T-helper 22 cell (primary cell): ENCODE data around the gene ACER3.
"Not testable (repeated sequence)": the region's sequence is repeated elsewhere in the genome, so short reads cannot be mapped to it uniquely, and the experiment has no call there.

Experiments used
- DNase-seq: peaks from one replicate; pipeline ENCODE4 v3.0.0-alpha.2; 2020; ENCODE audit warnings: low read depth

The ACER3 gene

GRCh38 chr11:77060234-77060633 lies 199.5 kb downstream of the ACER3 start:
- no peak for DNase-seq

GRCh38 chr11:77061258-77061657 lies 200.5 kb downstream of the ACER3 start:
- DNase-seq: not testable (repeated sequence)

GRCh38 chr11:77062924-77063323 lies 202.2 kb downstream of the ACER3 start:
- no peak for DNase-seq

- no peak for DNase-seq
Observed at GRCh38 chr11:77063407-77063806, 202.7 kb downstream of the ACER3 start.

GRCh38 chr11:77063861-77064260 lies 203.1 kb downstream of the ACER3 start:
- no peak for DNase-seq

GRCh38 chr11:77064648-77065217 lies 204.0 kb downstream of the ACER3 start:
- DNase-seq: no peak

GRCh38 chr11:77065878-77066228 lies 205.1 kb downstream of the ACER3 start:
- no peak for DNase-seq

GRCh38 chr11:77066229-77067042 lies 205.7 kb downstream of the ACER3 start, which contains the start of gene CAPN5:
TSS of gene CAPN5 (plus strand) at chr11:77066971. CDS start at chr11:77084887, 17,916 bp downstream.
- peak; percentile 77 for DNase-seq

- DNase-seq: no peak
Observed at GRCh38 chr11:77067861-77068443, 207.2 kb downstream of the ACER3 start.

GRCh38 chr11:77068457-77069335 lies 208.0 kb downstream of the ACER3 start:
- no peak for DNase-seq

- DNase-seq: no peak
Observed at GRCh38 chr11:77069336-77069968, 208.7 kb downstream of the ACER3 start.

GRCh38 chr11:77069969-77070582 lies 209.4 kb downstream of the ACER3 start:
- no peak for DNase-seq

GRCh38 chr11:77071077-77071476 lies 210.4 kb downstream of the ACER3 start:
- DNase-seq: no peak

GRCh38 chr11:77071671-77072605 lies 211.2 kb downstream of the ACER3 start:
- no peak for DNase-seq

- DNase-seq: no peak
Observed at GRCh38 chr11:77072851-77073327, 212.2 kb downstream of the ACER3 start.

- DNase-seq: no peak
Observed at GRCh38 chr11:77073328-77074001, 212.7 kb downstream of the ACER3 start.

- no peak for DNase-seq
Observed at GRCh38 chr11:77074205-77074604, 213.5 kb downstream of the ACER3 start.

- DNase-seq: no peak
Observed at GRCh38 chr11:77074626-77075221, 214.0 kb downstream of the ACER3 start.

GRCh38 chr11:77075425-77075905 lies 214.7 kb downstream of the ACER3 start:
- no peak for DNase-seq
